GM12878 (cell line): Measurements from ENCODE around the gene PPBP. TPM values are rescaled to one million over a fixed set of nuclear protein-coding genes. Genes with fewer than 3 reads are reported as not detected.

Experiments used
- ATAC-seq: fragments of 200-7000 bp; cut with Tn5 transposase; 3 replicates; pipeline ENCODE4 v1.9.1; 2020; ENCODE audit warnings: mild to moderate bottlenecking, moderate library complexity
- BruUV-seq: library from RNA; stranded (reverse); fragments of 400-500 nt; replicated peaks from 2 replicates; lab custom pipeline; 2021; lab: Mats Ljungman, UMichigan
- CTCF ChIA-PET: fragments of 300-600 bp; sonication (Branson Sonifier 250); formaldehyde crosslinking; extraction: SDS; loops from one replicate; lab custom pipeline; 2021; ENCODE audit warnings: inconsistent platforms; lab: Yijun Ruan, JAX
- POLR2A ChIA-PET: fragments of 350-600 bp; formaldehyde crosslinking; extraction: SDS; loops from one replicate; lab custom pipeline; 2021; ENCODE audit warnings: inconsistent platforms; lab: Charles Lee
- RAD21 ChIA-PET: fragments of 300-600 bp; sonication (Branson Sonifier 250); formaldehyde crosslinking; loops from one replicate; lab custom pipeline; 2023; ENCODE audit warnings: antibody characterized with exemption; ENCODE audit not compliant: unreplicated experiment; lab: Charles Lee
- SMC1A ChIA-PET: fragments of 300-600 bp; sonication (Branson Sonifier 250); formaldehyde crosslinking; loops from one replicate; lab custom pipeline; 2023; ENCODE audit not compliant: unreplicated experiment, uncharacterized antibody; lab: Charles Lee
- DNase-seq: peaks from one replicate; pipeline ENCODE4 v3.0.0-alpha.2; 2011; ENCODE audit warnings: low read depth, low spot score
- FAIRE-seq: peaks from 3 replicates; lab custom pipeline; 2011; peaks lifted over from hg19 to GRCh38; lab: Jason Lieb, UNC
- H2AFZ ChIP-seq: 2 replicates; pipeline ENCODE4 v1.6.0; 2011; ENCODE audit warnings: low read depth, low read length, control low read depth; ENCODE audit not compliant: control insufficient read depth
- H3K27ac ChIP-seq: 2 replicates; pipeline ENCODE4 v1.5.1; 2011; ENCODE audit warnings: control low read depth; ENCODE audit not compliant: control insufficient read depth, insufficient read depth
- H3K27me3 ChIP-seq, 2 experiments: replicated peaks in 1 of 2; 2 replicates each; pipeline versions ENCODE4 v1.6.0 to v1.6.1; 2011; ENCODE audit warnings: low read length in 1 of 2; ENCODE audit not compliant: control insufficient read depth in 2 of 2, insufficient read depth in 2 of 2
- H3K36me3 ChIP-seq, 2 experiments: 2 replicates each; pipeline ENCODE4 v1.5.1; 2011; ENCODE audit warnings: low read length in 1 of 2; ENCODE audit not compliant: control insufficient read depth in 2 of 2, insufficient read depth in 2 of 2
- H3K4me1 ChIP-seq: 2 replicates; pipeline ENCODE4 v1.6.1; 2011; ENCODE audit warnings: mild to moderate bottlenecking, low read length, moderate library complexity, mixed read lengths; ENCODE audit not compliant: control insufficient read depth, insufficient read depth
- H3K4me2 ChIP-seq: 2 replicates; pipeline ENCODE4 v1.6.0; 2011; ENCODE audit warnings: control low read depth; ENCODE audit not compliant: control insufficient read depth, insufficient read depth
- H3K4me3 ChIP-seq: fragments of 200-600 bp; sonication (generic); 2 replicates; pipeline ENCODE4 v1.5.1; 2016
- H3K79me2 ChIP-seq: 2 replicates; pipeline ENCODE4 v1.6.0; 2011; ENCODE audit warnings: low read length; ENCODE audit not compliant: control insufficient read depth, insufficient read depth
- H3K9ac ChIP-seq: 2 replicates; pipeline ENCODE4 v1.8.0; 2011; ENCODE audit warnings: low read length, control low read depth, mixed read lengths; ENCODE audit not compliant: control insufficient read depth, insufficient read depth
- H3K9me3 ChIP-seq: replicated peaks from 3 replicates; pipeline ENCODE4 v1.5.1; 2011; ENCODE audit warnings: mild to moderate bottlenecking, low read length; ENCODE audit not compliant: control insufficient read depth, insufficient read depth
- H4K20me1 ChIP-seq: 2 replicates; pipeline ENCODE4 v1.6.0; 2011; ENCODE audit not compliant: control insufficient read depth, insufficient read depth
- ATF2 ChIP-seq: IDR thresholded peaks from 2 replicates; pipeline ENCODE4 v1.6.1; 2012; ENCODE audit warnings: low read length, inconsistent platforms
- BCLAF1 ChIP-seq: fragments of 450-650 bp; IDR thresholded peaks from 2 replicates; pipeline ENCODE4 v1.6.1; 2017; ENCODE audit warnings: antibody characterized with exemption, mild to moderate bottlenecking, moderate library complexity
- CHD2 ChIP-seq: IDR thresholded peaks from 2 replicates; pipeline ENCODE4 v1.6.1; 2011; ENCODE audit warnings: low read depth, low read length, improper control_type of control experiment, borderline replicate concordance
- E4F1 ChIP-seq: fragments of 450-650 bp; IDR thresholded peaks from 2 replicates; pipeline ENCODE4 v1.6.1; 2018; ENCODE audit warnings: borderline replicate concordance, mild to moderate bottlenecking; ENCODE audit not compliant: partially characterized antibody
- IRF5 ChIP-seq: fragments of 450-650 bp; IDR thresholded peaks from 2 replicates; pipeline ENCODE4 v1.6.1; 2017; ENCODE audit warnings: borderline replicate concordance
- PAX8 ChIP-seq: fragments of 450-650 bp; IDR thresholded peaks from 2 replicates; pipeline ENCODE4 v1.6.1; 2017; ENCODE audit warnings: mild to moderate bottlenecking, moderate library complexity
- POLR2AphosphoS5 ChIP-seq: IDR thresholded peaks from 2 replicates; pipeline ENCODE4 v1.6.1; 2011; ENCODE audit warnings: mild to moderate bottlenecking, low read length, inconsistent platforms
- SIX5 ChIP-seq: IDR thresholded peaks from 2 replicates; pipeline ENCODE4 v1.6.1; 2011; ENCODE audit warnings: mild to moderate bottlenecking, low read depth, low read length, moderate library complexity; ENCODE audit not compliant: severe bottlenecking
- TBL1XR1 ChIP-seq: IDR thresholded peaks from 2 replicates; pipeline ENCODE4 v1.6.1; 2012; ENCODE audit warnings: low read depth, low read length, improper control_type of control experiment
- ZNF24 ChIP-seq: fragments of 450-650 bp; IDR thresholded peaks from 2 replicates; pipeline ENCODE4 v1.6.1; 2017; ENCODE audit warnings: antibody characterized with exemption, mild to moderate bottlenecking
- WGBS: methylation state at CpG from one replicate; pipeline ENCODE4 v1.1.6; 2016; ENCODE audit warnings: low lambda C conversion rate; ENCODE audit not compliant: insufficient replicate concordance, insufficient coverage; ENCODE audit errors: missing lambda C conversion rate; 5-methylcytosine and 5-hydroxymethylcytosine counted together
- in situ Hi-C: fragments of 300-500 bp; cut with MboI; formaldehyde crosslinking; loops from 9 replicates; pipeline ENCODE4 v1.14.3; 2018; ENCODE audit warnings: mixed read lengths
- intact Hi-C: fragments of 100-400 bp; cut with micrococcal nuclease; formaldehyde crosslinking; loops from one replicate; pipeline ENCODE4 v1.14.2; 2022; ENCODE audit not compliant: unreplicated experiment
- polyA plus RNA-seq, 11 experiments: library from polyadenylated mRNA; depleted of rRNA in 4 of 11; unstranded in 6 of 11; stranded (reverse) in 5 of 11; fragments of >200 nt; fragmentation: Nextera tagmentation in 4 of 11; fragmentation: Illumina TruSeq in 1 of 11; extraction: Ambion mirVana in 4 of 11; extraction: Trizol in 1 of 11; gene quantifications; 1 replicate in 1 of 11; 2 replicates in 10 of 11; pipeline versions ENCODE4 v1.2.1 to v1.2.3, GENCODE V29; 2011 to 2016; ENCODE audit warnings: inconsistent platforms in 2 of 11, missing spikeins in 2 of 11, low read depth in 1 of 11
- total RNA-seq, 4 experiments: library from RNA; depleted of rRNA in 3 of 4; stranded (reverse); fragments of >200 nt in 3 of 4; fragmentation: Illumina TruSeq in 1 of 4; extraction: Trizol in 1 of 4; gene quantifications; 2 replicates each; pipeline versions ENCODE4 v1.2.1 to v1.2.3, GENCODE V29; 2013 to 2021

The PPBP gene
- total and polyA plus RNA-seq, 10 of the 15 experiments (the other 5 are each of a cell fraction or from before 2014, with no cell fraction given): not detected

- SMC1A ChIA-PET: no interaction called here
- no peak overlapping the region for H3K4me2 ChIP-seq
- no peak overlapping the region for H3K9ac ChIP-seq
- no peak for FAIRE-seq
- 2% methylated on average over 2 of the region's 2 CpGs for WGBS
- H3K27ac ChIP-seq: no peak overlapping the region
- no peak overlapping the region for H2AFZ ChIP-seq
- no peak for ATAC-seq
- no peaks in the 10 kb centered on the region for H3K9me3 ChIP-seq
- H3K36me3 ChIP-seq: no peaks in the 10 kb centered on the region
- no peaks in the 10 kb centered on the region for H4K20me1 ChIP-seq
- TF ChIP-seq TBL1XR1 (no peak), BCLAF1 (no peak), POLR2AphosphoS5 (no peak), ATF2 (no peak), SIX5 (no peak), IRF5 (no peak), CHD2 (no peak), E4F1 (no peak), ZNF24 (no peak), PAX8 (no peak)
- TF ChIP-seq, all 136 proteins: peak for 0
- in situ Hi-C loops (no loop called here), intact Hi-C loops (no loop called here)
- no TSS peak for BruUV-seq
- Histone ChIP-seq H3K4me1 (no peaks in the 10 kb centered on the region), H3K79me2 (no peaks in the 10 kb centered on the region), H3K4me3 (no peak overlapping the region), H3K27me3 (no peaks in the 10 kb centered on the region)
- ChIA-PET POLR2A (no interaction called here), CTCF (interaction anchor here (0.6 kb wide), 1 partner anchor 27 kb away, joined by 3 read pairs; no protein-coding TSS in a partner anchor), RAD21 (no interaction called here)
- DNase-seq: no peak
Observed at GRCh38 chr4:74021601-74022000, 33.6 kb upstream of the PPBP start.
